Eye (tissue), 1 donor: ENCODE results near the gene EFNA1.
"Not testable (repeated sequence)": the region's sequence is repeated elsewhere in the genome, so short reads cannot be mapped to it uniquely, and the experiment has no call there.

ENCODE experiments used
- DNase-seq: peaks from one replicate; pipeline ENCODE4 v3.0.0-alpha.2; 2015

Gene EFNA1

GRCh38 chr1:155092641-155093040, 35.0 kb upstream of the EFNA1 start:
- DNase-seq, result no peak

- peak; percentile 65 for DNase-seq
Observed at GRCh38 chr1:155093911-155094621, 33.6 kb upstream of the EFNA1 start.

- DNase-seq, result no peak
Observed at GRCh38 chr1:155094622-155094948, 33.1 kb upstream of the EFNA1 start.

GRCh38 chr1:155099331-155099730, 28.3 kb upstream of the EFNA1 start:
- no peak for DNase-seq

GRCh38 chr1:155103325-155103724, 24.4 kb upstream of the EFNA1 start:
- no peak for DNase-seq

- no peak for DNase-seq
Observed at GRCh38 chr1:155104605-155105534, 22.8 kb upstream of the EFNA1 start.

GRCh38 chr1:155105604-155106011, 22.1 kb upstream of the EFNA1 start:
- DNase-seq, result no peak

GRCh38 chr1:155106862-155107261, 20.8 kb upstream of the EFNA1 start:
- DNase-seq, result no peak

GRCh38 chr1:155107309-155108264, 20.1 kb upstream of the EFNA1 start:
- no peak for DNase-seq

- DNase-seq, result no peak
Observed at GRCh38 chr1:155108296-155108695, 19.4 kb upstream of the EFNA1 start.

- no peak for DNase-seq
Observed at GRCh38 chr1:155110381-155110780, 17.3 kb upstream of the EFNA1 start.

GRCh38 chr1:155110826-155111225, 16.9 kb upstream of the EFNA1 start:
- no peak for DNase-seq

- peak; percentile 29 for DNase-seq
Observed at GRCh38 chr1:155113450-155113980, 14.2 kb upstream of the EFNA1 start.

- DNase-seq, result no peak
Observed at GRCh38 chr1:155116113-155116764, 11.4 kb upstream of the EFNA1 start.

- DNase-seq, result no peak
Observed at GRCh38 chr1:155117610-155118009, 10.1 kb upstream of the EFNA1 start.

GRCh38 chr1:155118090-155118489, 9.6 kb upstream of the EFNA1 start:
- DNase-seq, result not testable (repeated sequence)

GRCh38 chr1:155120253-155120652, 7.4 kb upstream of the EFNA1 start:
- DNase-seq, result no peak

GRCh38 chr1:155121249-155121648, 6.4 kb upstream of the EFNA1 start:
- DNase-seq, result no peak

GRCh38 chr1:155122308-155122707, 5.4 kb upstream of the EFNA1 start:
- DNase-seq, result no peak

- no peak for DNase-seq
Observed at GRCh38 chr1:155123801-155124200, 3.9 kb upstream of the EFNA1 start.

GRCh38 chr1:155124503-155125463, 2.9 kb upstream of the EFNA1 start:
- peak; percentile 17 for DNase-seq
